ENCODE results near the gene TMUB1. TPM values are rescaled to one million over a fixed set of nuclear protein-coding genes. Genes with fewer than 3 reads are reported as not detected.
"Not testable (repeated sequence)": the region's sequence is repeated elsewhere in the genome, so short reads cannot be mapped to it uniquely, and the experiment has no call there.

Gene TMUB1
- polyA plus RNA-seq, 4 donors: 66.4 to 144 (median 77.2) TPM

DNA sequence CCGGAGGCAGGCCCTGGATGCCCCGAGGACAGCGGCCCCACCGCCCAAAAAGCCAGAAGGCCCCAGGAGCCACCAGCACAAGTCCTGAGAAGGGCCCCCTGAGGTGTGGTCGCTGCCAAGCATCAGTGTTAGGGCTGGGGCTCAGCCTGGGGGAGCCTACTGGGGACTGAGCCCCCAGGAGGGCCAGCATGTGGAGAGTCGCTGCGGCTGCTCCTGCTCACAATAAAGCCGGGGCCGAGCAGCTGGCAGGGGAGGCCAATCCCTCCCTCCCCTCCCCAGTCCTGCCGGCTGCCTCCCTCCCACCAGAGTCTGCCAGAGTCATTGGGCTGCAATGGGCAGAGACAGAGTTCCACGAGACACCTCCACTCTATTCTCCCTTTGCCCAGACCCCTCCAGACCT lies 38.0 kb downstream of the TMUB1 start:
- H3K27ac ChIP-seq (ENCODE audit: low read depth in 1 of 3, low read length in 2 of 3): no peak overlapping the region
- no peak overlapping the region for H3K4me3 ChIP-seq (ENCODE audit: low read depth in 1 of 3, low read length in 3 of 3)
- peaks cover 0 to 55% (median 5%) of the 10 kb centered on the region in 3 donors for H3K36me3 ChIP-seq (ENCODE audit: control insufficient read depth in 3 of 3, insufficient read depth in 2 of 3, low read depth in 1 of 3, low read length in 3 of 3)
- no peak for DNase-seq
- no peak for FAIRE-seq
- peaks cover 0 to 10% (median 0%) of the 10 kb centered on the region in 3 donors for H3K27me3 ChIP-seq (ENCODE audit: control insufficient read depth in 3 of 3, insufficient read depth in 3 of 3, low read length in 3 of 3)
- peaks cover 0 to 8% (median 0%) of the 10 kb centered on the region in 3 donors for H3K4me1 ChIP-seq (ENCODE audit: control insufficient read depth in 3 of 3, insufficient read depth in 2 of 3, low read depth in 1 of 3, low read length in 2 of 3)
- WGBS, 3 donors: 89 to 94% (median 93%) methylated on average over 11 of the region's 11 CpGs
- H3K9me3 ChIP-seq (ENCODE audit: control insufficient read depth in 2 of 2, insufficient read depth in 1 of 2, low read depth in 1 of 2, low read length in 1 of 2): no peaks in the 10 kb centered on the region

DNA sequence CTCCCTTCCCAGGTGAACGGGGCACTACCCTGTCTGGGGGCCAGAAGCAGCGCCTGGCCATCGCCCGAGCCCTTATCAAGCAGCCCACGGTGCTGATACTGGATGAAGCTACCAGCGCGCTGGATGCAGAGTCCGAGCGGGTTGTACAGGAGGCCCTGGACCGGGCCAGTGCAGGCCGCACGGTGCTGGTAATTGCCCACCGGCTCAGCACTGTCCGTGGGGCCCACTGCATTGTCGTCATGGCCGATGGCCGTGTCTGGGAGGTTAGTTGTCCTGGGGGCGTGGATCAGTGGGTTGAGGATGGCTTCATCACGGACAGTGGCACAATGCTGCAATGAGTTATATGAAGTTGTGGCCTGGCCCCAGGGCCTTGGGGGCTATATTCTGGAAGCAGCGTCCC lies 39.3 kb downstream of the TMUB1 start:
- Histone ChIP-seq H3K4me1 (ENCODE audit: control insufficient read depth in 3 of 3, insufficient read depth in 2 of 3, low read depth in 1 of 3, low read length in 2 of 3) (peaks cover 0 to 21% (median 2%) of the 10 kb centered on the region in 3 donors), H3K36me3 (ENCODE audit: control insufficient read depth in 3 of 3, insufficient read depth in 2 of 3, low read depth in 1 of 3, low read length in 3 of 3) (peaks cover 0 to 55% (median 5%) of the 10 kb centered on the region in 3 donors), H3K27me3 (ENCODE audit: control insufficient read depth in 3 of 3, insufficient read depth in 3 of 3, low read length in 3 of 3) (no peaks in the 10 kb centered on the region), H3K9me3 (ENCODE audit: control insufficient read depth in 2 of 2, insufficient read depth in 1 of 2, low read depth in 1 of 2, low read length in 1 of 2) (no peaks in the 10 kb centered on the region), H3K27ac (ENCODE audit: low read depth in 1 of 3, low read length in 2 of 3) (no peak overlapping the region), H3K4me3 (ENCODE audit: low read depth in 1 of 3, low read length in 3 of 3) (no peak overlapping the region)
- DNase-seq (no peak), FAIRE-seq (no peak)
- 93 to 95% (median 94%) methylated on average over 19 to 20 of the region's 20 CpGs for WGBS, 3 donors

DNA sequence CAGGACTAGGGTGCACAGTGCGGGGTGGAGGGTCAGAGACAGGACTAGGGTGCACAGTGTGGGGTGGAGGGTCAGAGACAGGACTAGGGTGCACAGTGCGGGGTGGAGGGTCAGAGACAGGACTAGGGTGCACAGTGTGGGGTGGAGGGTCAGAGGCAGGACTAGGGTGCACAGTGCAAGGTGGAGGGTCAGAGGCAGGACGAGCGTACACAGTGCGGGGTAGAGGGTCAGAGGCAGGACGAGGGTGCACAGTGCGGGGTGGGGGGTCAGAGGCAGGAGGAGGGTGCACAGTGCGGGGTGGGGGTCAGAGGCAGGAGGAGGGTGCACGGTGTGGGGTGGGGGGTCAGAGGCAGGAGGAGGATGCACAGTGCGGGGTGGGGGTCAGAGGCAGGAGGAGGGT lies 39.8 kb downstream of the TMUB1 start:
- not testable (repeated sequence) for H3K27ac ChIP-seq (ENCODE audit: low read depth in 1 of 3, low read length in 2 of 3); DNase-seq; H3K4me3 ChIP-seq (ENCODE audit: low read depth in 1 of 3, low read length in 3 of 3); H3K9me3 ChIP-seq (ENCODE audit: control insufficient read depth in 2 of 2, insufficient read depth in 1 of 2, low read depth in 1 of 2, low read length in 1 of 2); FAIRE-seq; H3K27me3 ChIP-seq (ENCODE audit: control insufficient read depth in 3 of 3, insufficient read depth in 3 of 3, low read length in 3 of 3)
- Histone ChIP-seq H3K36me3 (ENCODE audit: control insufficient read depth in 3 of 3, insufficient read depth in 2 of 3, low read depth in 1 of 3, low read length in 3 of 3) (peaks cover 0 to 58% (median 5%) of the 10 kb centered on the region in 3 donors), H3K4me1 (ENCODE audit: control insufficient read depth in 3 of 3, insufficient read depth in 2 of 3, low read depth in 1 of 3, low read length in 2 of 3) (peaks cover 0 to 26% (median 7%) of the 10 kb centered on the region in 3 donors)
- WGBS, 3 donors: 86 to 94% (median 90%) methylated on average over 10 of the region's 10 CpGs

DNA sequence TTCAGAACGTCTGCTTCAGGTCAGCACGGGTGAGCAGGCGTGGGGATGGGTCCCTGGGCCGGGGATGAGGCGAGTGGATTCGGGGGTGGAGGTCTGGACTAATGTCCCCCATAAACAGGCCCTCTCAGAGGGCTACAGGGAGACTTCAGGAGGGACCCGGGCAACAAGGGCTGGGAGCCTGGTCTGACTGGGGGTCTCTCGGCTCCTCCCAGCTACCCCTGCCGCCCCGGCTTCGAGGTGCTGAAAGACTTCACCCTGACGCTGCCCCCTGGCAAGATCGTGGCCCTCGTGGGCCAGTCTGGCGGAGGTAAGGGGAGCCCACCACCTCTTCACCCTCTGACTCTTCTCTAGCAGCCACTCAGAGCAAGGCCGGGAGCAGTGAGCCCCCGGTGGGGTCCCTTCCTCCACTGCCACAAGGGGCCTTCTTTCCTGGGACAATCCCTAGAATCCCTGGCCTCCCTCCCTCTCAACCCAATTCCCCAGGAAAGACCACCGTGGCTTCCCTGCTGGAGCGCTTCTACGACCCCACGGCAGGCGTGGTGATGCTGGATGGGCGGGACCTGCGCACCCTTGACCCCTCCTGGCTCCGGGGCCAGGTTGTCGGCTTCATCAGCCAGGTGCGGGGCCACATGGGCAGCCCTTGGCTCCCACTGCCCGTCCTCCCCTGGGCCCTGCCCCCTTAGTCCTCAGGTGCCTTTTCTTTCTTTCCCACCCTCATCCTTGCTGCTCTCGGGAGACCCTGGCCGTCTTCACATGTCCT lies 42.5 kb downstream of the TMUB1 start:
- H3K4me1 ChIP-seq (ENCODE audit: control insufficient read depth in 3 of 3, insufficient read depth in 2 of 3, low read depth in 1 of 3, low read length in 2 of 3): peaks cover 0 to 28% (median 8%) of the 10 kb centered on the region in 3 donors
- peaks cover 4 to 72% (median 12%) of the 10 kb centered on the region in 3 donors for H3K36me3 ChIP-seq (ENCODE audit: control insufficient read depth in 3 of 3, insufficient read depth in 2 of 3, low read depth in 1 of 3, low read length in 3 of 3)
- FAIRE-seq (no peak), DNase-seq (no peak)
- peak overlapping the region in 1 of 3 donors; percentile 69 for H3K27ac ChIP-seq (ENCODE audit: low read depth in 1 of 3, low read length in 2 of 3)
- H3K27me3 ChIP-seq (ENCODE audit: control insufficient read depth in 3 of 3, insufficient read depth in 3 of 3, low read length in 3 of 3): no peaks in the 10 kb centered on the region
- H3K4me3 ChIP-seq (ENCODE audit: low read depth in 1 of 3, low read length in 3 of 3): no peak overlapping the region
- WGBS, 3 donors: 87 to 92% (median 92%) methylated on average over 30 of the region's 30 CpGs
- no peaks in the 10 kb centered on the region for H3K9me3 ChIP-seq (ENCODE audit: control insufficient read depth in 2 of 2, insufficient read depth in 1 of 2, low read depth in 1 of 2, low read length in 1 of 2)

DNA sequence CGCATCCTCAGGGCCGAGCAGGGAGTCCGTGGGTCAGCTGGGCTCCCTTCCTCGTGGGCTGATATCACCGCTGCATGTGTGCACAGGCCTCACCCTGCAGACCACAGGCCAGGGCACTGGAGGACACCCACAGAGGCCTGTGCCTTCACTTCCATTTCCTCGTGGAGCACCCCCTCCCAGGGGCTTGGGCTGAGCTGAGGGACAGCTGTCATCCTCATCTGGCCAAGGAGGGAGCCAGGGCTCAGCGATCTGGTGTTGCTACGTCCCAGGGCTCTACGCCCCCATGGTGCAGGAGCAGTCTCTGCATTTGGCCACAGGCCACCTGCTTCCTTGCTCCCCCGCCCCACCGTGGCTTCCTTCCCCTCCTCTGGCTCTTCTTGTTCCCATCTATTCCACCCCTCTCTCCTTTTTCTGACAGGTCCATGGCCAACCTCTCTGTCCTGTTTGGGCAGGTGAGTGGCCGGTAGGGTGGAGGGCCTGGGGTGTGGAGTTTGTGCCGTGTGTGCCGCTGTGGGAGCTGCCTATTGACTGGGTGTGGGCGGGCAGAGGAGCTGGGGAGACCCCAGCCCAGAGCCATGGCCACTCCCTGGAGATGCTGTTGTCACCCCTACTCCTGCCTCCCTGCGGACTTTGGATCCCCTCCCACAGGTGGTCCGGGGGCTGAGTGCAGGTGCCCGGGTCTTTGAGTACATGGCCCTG lies 43.3 kb downstream of the TMUB1 start:
- Histone ChIP-seq H3K9me3 (ENCODE audit: control insufficient read depth in 2 of 2, insufficient read depth in 1 of 2, low read depth in 1 of 2, low read length in 1 of 2) (no peaks in the 10 kb centered on the region), H3K27ac (ENCODE audit: low read depth in 1 of 3, low read length in 2 of 3) (peak overlapping the region in 1 of 3 donors; percentile 69), H3K27me3 (ENCODE audit: control insufficient read depth in 3 of 3, insufficient read depth in 3 of 3, low read length in 3 of 3) (no peaks in the 10 kb centered on the region), H3K36me3 (ENCODE audit: control insufficient read depth in 3 of 3, insufficient read depth in 2 of 3, low read depth in 1 of 3, low read length in 3 of 3) (peaks cover 4 to 72% (median 15%) of the 10 kb centered on the region in 3 donors), H3K4me3 (ENCODE audit: low read depth in 1 of 3, low read length in 3 of 3) (no peak overlapping the region), H3K4me1 (ENCODE audit: control insufficient read depth in 3 of 3, insufficient read depth in 2 of 3, low read depth in 1 of 3, low read length in 2 of 3) (peaks cover 0 to 28% (median 8%) of the 10 kb centered on the region in 3 donors)
- WGBS, 3 donors: 63 to 73% (median 69%) methylated on average over 18 of the region's 18 CpGs
- DNase-seq (no peak), FAIRE-seq (no peak)

DNA sequence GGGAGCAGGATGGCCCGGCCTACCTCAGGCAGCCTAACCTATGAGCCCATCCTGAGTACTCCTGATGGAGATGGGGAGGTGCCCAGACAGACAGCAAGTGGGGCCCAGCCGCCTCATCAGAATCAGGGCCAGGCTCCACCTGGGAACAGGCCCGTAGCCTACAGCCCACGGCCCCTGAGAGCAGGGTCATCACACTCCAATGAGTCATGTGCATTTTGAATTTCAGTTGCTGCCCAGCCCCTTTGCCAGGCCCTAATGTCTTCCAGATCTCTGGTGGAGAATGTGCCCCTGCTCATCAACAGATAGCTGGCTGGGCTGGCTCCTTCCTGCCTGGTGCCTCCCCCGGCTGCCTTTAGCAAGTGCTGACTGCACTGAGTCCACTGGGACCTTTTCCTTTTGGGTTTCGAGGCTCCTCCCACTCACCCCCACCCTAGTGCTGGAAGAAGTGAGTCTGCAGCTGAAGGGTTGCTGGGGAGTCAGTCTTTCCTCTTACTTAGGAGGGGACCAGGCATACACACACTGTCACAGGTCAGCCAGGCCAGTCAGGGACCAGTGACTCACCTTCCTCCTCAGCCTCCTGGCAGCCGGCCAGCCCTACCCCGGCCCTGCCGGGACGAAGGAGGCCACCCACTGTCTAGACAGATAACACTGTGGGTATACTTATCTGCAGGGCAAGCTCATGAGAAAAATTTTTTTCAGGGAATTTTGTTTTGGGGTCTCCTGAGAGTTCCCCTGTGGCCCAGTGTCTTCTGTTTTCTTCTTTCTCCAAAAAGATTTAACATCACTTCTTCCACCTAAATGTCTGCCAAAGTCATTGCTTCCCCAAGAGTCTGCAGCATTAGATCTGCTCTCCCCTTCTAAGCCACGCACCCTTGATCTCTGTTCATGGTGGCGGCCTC lies 44.1 kb downstream of the TMUB1 start:
- no peaks in the 10 kb centered on the region for H3K27me3 ChIP-seq (ENCODE audit: control insufficient read depth in 3 of 3, insufficient read depth in 3 of 3, low read length in 3 of 3)
- peaks cover 4 to 72% (median 16%) of the 10 kb centered on the region in 3 donors for H3K36me3 ChIP-seq (ENCODE audit: control insufficient read depth in 3 of 3, insufficient read depth in 2 of 3, low read depth in 1 of 3, low read length in 3 of 3)
- H3K9me3 ChIP-seq (ENCODE audit: control insufficient read depth in 2 of 2, insufficient read depth in 1 of 2, low read depth in 1 of 2, low read length in 1 of 2): no peaks in the 10 kb centered on the region
- DNase-seq: peak; percentile 72 to 88
- H3K4me1 ChIP-seq (ENCODE audit: control insufficient read depth in 3 of 3, insufficient read depth in 2 of 3, low read depth in 1 of 3, low read length in 2 of 3): peaks cover 0 to 28% (median 8%) of the 10 kb centered on the region in 3 donors
- peak overlapping the region in 2 of 3 donors; percentile 52 to 69 for H3K27ac ChIP-seq (ENCODE audit: low read depth in 1 of 3, low read length in 2 of 3)
- WGBS, 3 donors: 42 to 48% (median 44%) methylated on average over 12 of the region's 12 CpGs
- no peak overlapping the region for H3K4me3 ChIP-seq (ENCODE audit: low read depth in 1 of 3, low read length in 3 of 3)
- FAIRE-seq: no peak

DNA sequence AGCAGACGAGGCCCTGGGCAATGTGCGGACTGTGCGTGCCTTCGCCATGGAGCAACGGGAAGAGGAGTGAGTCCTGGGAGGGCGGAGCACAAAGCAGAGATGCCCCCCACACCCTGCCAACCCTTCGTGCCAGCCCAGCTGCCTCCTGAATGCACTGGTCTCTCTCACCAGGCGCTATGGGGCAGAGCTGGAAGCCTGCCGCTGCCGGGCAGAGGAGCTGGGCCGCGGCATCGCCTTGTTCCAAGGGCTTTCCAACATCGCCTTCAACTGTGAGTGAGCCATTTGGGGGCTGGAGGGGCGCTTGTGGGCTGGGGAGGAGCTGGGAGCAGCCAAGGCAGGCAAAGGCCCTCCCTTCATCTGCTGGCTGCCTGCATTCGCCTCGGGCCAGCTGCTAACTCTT lies 47.4 kb downstream of the TMUB1 start:
- H3K27me3 ChIP-seq (ENCODE audit: control insufficient read depth in 3 of 3, insufficient read depth in 3 of 3, low read length in 3 of 3): no peaks in the 10 kb centered on the region
- H3K4me1 ChIP-seq (ENCODE audit: control insufficient read depth in 3 of 3, insufficient read depth in 2 of 3, low read depth in 1 of 3, low read length in 2 of 3): peaks cover 0 to 26% (median 8%) of the 10 kb centered on the region in 3 donors
- no peak overlapping the region for H3K27ac ChIP-seq (ENCODE audit: low read depth in 1 of 3, low read length in 2 of 3)
- H3K36me3 ChIP-seq (ENCODE audit: control insufficient read depth in 3 of 3, insufficient read depth in 2 of 3, low read depth in 1 of 3, low read length in 3 of 3): peaks cover 4 to 71% (median 15%) of the 10 kb centered on the region in 3 donors
- 93 to 94% (median 93%) methylated on average over 17 of the region's 17 CpGs for WGBS, 3 donors
- H3K9me3 ChIP-seq (ENCODE audit: control insufficient read depth in 2 of 2, insufficient read depth in 1 of 2, low read depth in 1 of 2, low read length in 1 of 2): no peaks in the 10 kb centered on the region
- no peak for FAIRE-seq
- no peak overlapping the region for H3K4me3 ChIP-seq (ENCODE audit: low read depth in 1 of 3, low read length in 3 of 3)
- DNase-seq: no peak
